Choroid plexus epithelial cell (primary cell): ENCODE results near the gene SGCA.

Experiments
- DNase-seq: peaks from one replicate; pipeline ENCODE4 v3.0.0-alpha.2; 2010; ENCODE audit warnings: low read depth
- H3K4me3 ChIP-seq: 2 replicates; pipeline ENCODE4 v1.5.1; 2011; ENCODE audit warnings: low read depth, mild to moderate bottlenecking, control low read depth, low read length, moderate library complexity
- CTCF ChIP-seq: conservative IDR thresholded peaks from 2 replicates; pipeline ENCODE4 v1.5.1; 2011; ENCODE audit warnings: low read depth, mild to moderate bottlenecking, control low read depth, inconsistent platforms, low read length, moderate library complexity

Gene SGCA

GRCh38 chr17:50170662-50171370 lies 5.0 kb downstream of the SGCA start:
- no peak for DNase-seq
- TF ChIP-seq CTCF = no peak
- H3K4me3 ChIP-seq = no peak overlapping the region

- no peak for TF ChIP-seq CTCF
- DNase-seq = no peak
- H3K4me3 ChIP-seq = no peak overlapping the region
Observed at GRCh38 chr17:50171371-50172071, 5.7 kb downstream of the SGCA start.

- no peak overlapping the region for H3K4me3 ChIP-seq
- no peak for DNase-seq
- no peak for TF ChIP-seq CTCF
Observed at GRCh38 chr17:50172130-50172529, 6.3 kb downstream of the SGCA start.

- no peak for TF ChIP-seq CTCF
- no peak overlapping the region for H3K4me3 ChIP-seq
- DNase-seq = no peak
Observed at GRCh38 chr17:50172936-50173334, 7.1 kb downstream of the SGCA start.

- TF ChIP-seq CTCF = no peak
- no peak overlapping the region for H3K4me3 ChIP-seq
- peak; percentile 94 for DNase-seq
Observed at GRCh38 chr17:50173335-50173941, 7.6 kb downstream of the SGCA start.

GRCh38 chr17:50174444-50174843 lies 8.6 kb downstream of the SGCA start:
- no peak overlapping the region for H3K4me3 ChIP-seq
- no peak for DNase-seq
- no peak for TF ChIP-seq CTCF
